HepG2 (cell line): ENCODE data around the gene CCT6A. TPM values are rescaled to one million over a fixed set of nuclear protein-coding genes. Genes with fewer than 3 reads are reported as not detected.

Experiments
- ARID3A ChIP-seq: IDR thresholded peaks from 2 replicates; pipeline ENCODE4 v1.6.1; 2012; ENCODE audit warnings: low read depth, low read length, improper control_type of control experiment
- FOXK2 ChIP-seq: fragments of 450-650 bp; IDR thresholded peaks from 2 replicates; pipeline ENCODE4 v1.6.1; 2016
- HMGXB4 ChIP-seq, 2 experiments: sonication (generic) in 1 of 2; formaldehyde crosslinking in 1 of 2; IDR thresholded peaks; 2 replicates each; pipeline versions ENCODE4 v1.4.0 to v1.6.1; 2018 to 2020; ENCODE audit warnings: missing genetic modification reagents in 2 of 2, borderline replicate concordance in 1 of 2, low read depth in 1 of 2, mild to moderate bottlenecking in 1 of 2, missing biosample characterization in 1 of 2
- HNF4A ChIP-seq: sonication (generic); formaldehyde crosslinking; IDR thresholded peaks from 2 replicates; pipeline ENCODE4 v1.4.0; 2020; ENCODE audit warnings: missing genetic modification reagents
- IRF2 ChIP-seq: IDR thresholded peaks from 2 replicates; pipeline ENCODE4 v1.6.1; 2018; ENCODE audit warnings: missing genetic modification reagents, missing compliant biosample characterization
- MBD4 ChIP-seq: IDR thresholded peaks from 2 replicates; pipeline ENCODE4 v1.6.1; 2012; ENCODE audit warnings: low read length, inconsistent platforms, borderline replicate concordance
- PITX1 ChIP-seq: sonication (generic); formaldehyde crosslinking; IDR thresholded peaks from 2 replicates; pipeline ENCODE4 v1.5.1; 2020; ENCODE audit warnings: mild to moderate bottlenecking, missing genetic modification reagents
- SNAPC4 ChIP-seq: sonication (generic); formaldehyde crosslinking; IDR thresholded peaks from 2 replicates; pipeline ENCODE4 v1.4.0; 2020; ENCODE audit warnings: mild to moderate bottlenecking, missing genetic modification reagents
- TEAD3 ChIP-seq: optimal IDR thresholded peaks from 2 replicates; pipeline ENCODE3; 2016; ENCODE audit warnings: borderline replicate concordance
- TFDP1 ChIP-seq: IDR thresholded peaks from 2 replicates; pipeline ENCODE4 v1.6.1; 2016; ENCODE audit warnings: missing compliant biosample characterization, missing genetic modification reagents, borderline replicate concordance
- ZBTB4 ChIP-seq: sonication (generic); formaldehyde crosslinking; IDR thresholded peaks from 2 replicates; pipeline ENCODE4 v1.4.0; 2020; ENCODE audit warnings: missing genetic modification reagents, mild to moderate bottlenecking, borderline replicate concordance
- ZBTB7A ChIP-seq: sonication (generic); formaldehyde crosslinking; IDR thresholded peaks from 2 replicates; pipeline ENCODE4 v1.8.0; 2022; ENCODE audit warnings: mild to moderate bottlenecking, missing genetic modification reagents
- ZNF546 ChIP-seq: sonication (generic); formaldehyde crosslinking; conservative IDR thresholded peaks from 2 replicates; pipeline ENCODE4 v1.8.1; 2023; ENCODE audit warnings: mild to moderate bottlenecking, missing genetic modification reagents
- ZNF768 ChIP-seq: sonication (generic); formaldehyde crosslinking; IDR thresholded peaks from 2 replicates; pipeline ENCODE4 v1.4.0; 2020; ENCODE audit warnings: missing genetic modification reagents
- polyA plus RNA-seq, 8 experiments: library from polyadenylated mRNA; depleted of rRNA in 3 of 8; stranded (reverse) in 7 of 8; unstranded in 1 of 8; fragments of >200 nt; fragmentation: Illumina TruSeq in 4 of 8; extraction: Trizol in 4 of 8; gene quantifications; 2 replicates each; pipeline versions ENCODE4 v1.2.1 to v1.2.3, GENCODE V29; 2011 to 2016; ENCODE audit warnings: low read depth in 4 of 8, missing spikeins in 1 of 8, mixed read lengths in 1 of 8; ENCODE audit not compliant: insufficient read depth in 1 of 8
- total RNA-seq, 5 experiments: library from RNA; depleted of rRNA; stranded (reverse); fragments of >200 nt; fragmentation: Illumina TruSeq; extraction: Trizol; gene quantifications; 2 replicates each; pipeline ENCODE4 v1.2.3, GENCODE V29; 2016; ENCODE audit warnings: low read depth in 1 of 5

The CCT6A gene
- total and polyA plus RNA-seq, 2 of the 13 experiments (the other 11 are each of a cell fraction or from before 2014, with no cell fraction given) = 219 to 292 TPM

GRCh38 chr7:56063882-56064625 is 12.5 kb downstream of the CCT6A start, which contains the start of gene SUMF2 (continued):
- TF ChIP-seq ZBTB4 (CRISPR knock-in tag) (peak; percentile 54; the same call in 1 of the 2 replicates), MBD4 (peak; percentile 47; the same call in 1 of the 2 replicates), FOXK2 (no peak), IRF2 (CRISPR knock-in tag) (peak; percentile 60), ZBTB7A (CRISPR knock-in tag) (0 out of 2 replicates have a peak, but pooled peaks have one; percentile 19), HNF4A (CRISPR knock-in tag) (peak; percentile 32; the same call in 1 of the 2 replicates), TEAD3 (no peak), ARID3A (no peak), HMGXB4 (CRISPR knock-in tag; IDR thresholded peaks at IDR 0.05; ENCODE audit: borderline replicate concordance in 1 of 2, low read depth in 1 of 2) (peak; percentile 63 to 70; a peak in 3 of 4 replicates), ZNF768 (CRISPR knock-in tag) (peak; percentile 69; the same call in 1 of the 2 replicates), PITX1 (CRISPR knock-in tag) (peak; percentile 70), ZNF546 (CRISPR knock-in tag) (peak; percentile 51; the same call in 1 of the 2 replicates), SNAPC4 (CRISPR knock-in tag) (no peak), TFDP1 (CRISPR knock-in tag) (peak; percentile 71; the same call in 1 of the 2 replicates)
